D721Med (cell line): ENCODE results near the gene PRX.
"Not testable (repeated sequence)": the region's sequence is repeated elsewhere in the genome, so short reads cannot be mapped to it uniquely, and the experiment has no call there.

Source experiments
- DNase-seq: peaks from one replicate; pipeline ENCODE4 v3.0.0; 2011; ENCODE audit warnings: low spot score; ENCODE audit not compliant: insufficient read length
- FAIRE-seq: peaks from 2 replicates; lab custom pipeline; 2011; peaks lifted over from hg19 to GRCh38; lab: Jason Lieb, UNC
- CTCF ChIP-seq: IDR thresholded peaks from 2 replicates; pipeline ENCODE4 v1.5.1; 2012; ENCODE audit warnings: mild to moderate bottlenecking, control low read depth; ENCODE audit not compliant: insufficient read depth; ENCODE audit errors: missing control alignments

Gene PRX

GRCh38 chr19:40413291-40413845, at the start of gene PRX:
PRX (minus strand) TSS chr19:40413378; CDS start chr19:40407932, 5,446 bp downstream.
- no peak for TF ChIP-seq CTCF
- DNase-seq (no peak), FAIRE-seq (no peak)

GRCh38 chr19:40461669-40462221, 48.6 kb upstream of the PRX start:
- FAIRE-seq (no peak), DNase-seq (no peak)
- TF ChIP-seq CTCF: no peak

- FAIRE-seq: no peak
- DNase-seq: no peak
- TF ChIP-seq CTCF: no peak
These were observed 47.0 kb upstream of the PRX start for GRCh38 chr19:40460185-40460584.

- FAIRE-seq: no peak
- no peak for DNase-seq
- TF ChIP-seq CTCF: no peak
These were observed 45.4 kb upstream of the PRX start for GRCh38 chr19:40458597-40458974.

GRCh38 chr19:40457953-40458596, 44.9 kb upstream of the PRX start:
- FAIRE-seq (no peak), DNase-seq (no peak)
- TF ChIP-seq CTCF: no peak

- no peak for FAIRE-seq
- TF ChIP-seq CTCF: no peak
- DNase-seq: no peak
These were observed 43.9 kb upstream of the PRX start for GRCh38 chr19:40457048-40457447.

GRCh38 chr19:40453943-40454342, 40.8 kb upstream of the PRX start:
- DNase-seq, FAIRE-seq: not testable (repeated sequence)
